ENCODE results near the gene HGF. TPM values are rescaled to one million over a fixed set of nuclear protein-coding genes. Genes with fewer than 3 reads are reported as not detected.

HGF gene
- total RNA-seq, 1 donor from 2014 or later, result not detected

GRCh38 chr7:81655271-81655670 is 114.6 kb downstream of the HGF start:
- Mint-ChIP-seq H3K4me1 (ENCODE audit: low read depth) (no peaks in the 10 kb centered on the region), H3K27ac (no peak overlapping the region), H3K36me3 (ENCODE audit: low read depth) (no peaks in the 10 kb centered on the region), H3K4me3 (ENCODE audit: low read depth) (no peak overlapping the region), H3K9me3 (peaks cover 28% of the 10 kb centered on the region), H3K27me3 (ENCODE audit: low read depth) (no peaks in the 10 kb centered on the region)
- intact Hi-C loops (cut with micrococcal nuclease), result no loop called here
- no peak for DNase-seq (ENCODE audit: low spot score)

- no peak overlapping the region for H3K27ac Mint-ChIP-seq
- no peaks in the 10 kb centered on the region for H3K27me3 Mint-ChIP-seq (ENCODE audit: low read depth)
- no peaks in the 10 kb centered on the region for H3K36me3 Mint-ChIP-seq (ENCODE audit: low read depth)
- DNase-seq (ENCODE audit: low spot score), result no peak
- peaks cover 32% of the 10 kb centered on the region for H3K9me3 Mint-ChIP-seq
- intact Hi-C loops (cut with micrococcal nuclease), result no loop called here
- H3K4me1 Mint-ChIP-seq (ENCODE audit: low read depth), result no peaks in the 10 kb centered on the region
- H3K4me3 Mint-ChIP-seq (ENCODE audit: low read depth), result no peak overlapping the region
Measured at GRCh38 chr7:81652225-81652624, 117.6 kb downstream of the HGF start.
